HCT116 (cell line): Measurements from ENCODE around the gene MYCBP2.

Experiments
- CTCF ChIP-seq, 3 experiments: fragments of 200-600 bp in 1 of 3; sonication (generic) in 1 of 3; IDR thresholded peaks in 2 of 3; conservative IDR thresholded peaks in 1 of 3; 2 replicates each; pipeline ENCODE4 v1.5.1; 2012 to 2017; ENCODE audit warnings: low read depth in 2 of 3, low read length in 2 of 3, antibody characterized with exemption in 1 of 3, borderline replicate concordance in 1 of 3, control low read depth in 1 of 3, mild to moderate bottlenecking in 1 of 3, mixed read lengths in 1 of 3, mixed run types in 1 of 3, moderate library complexity in 1 of 3; ENCODE audit not compliant: insufficient read depth in 1 of 3
- EZH2 ChIP-seq: fragments of 200-600 bp; sonication (generic); IDR thresholded peaks from 2 replicates; pipeline ENCODE4 v1.6.1; 2017; ENCODE audit warnings: antibody characterized with exemption, mixed run types
- POLR2A ChIP-seq: IDR thresholded peaks from 2 replicates; pipeline ENCODE4 v1.7.0; 2011; ENCODE audit warnings: borderline replicate concordance; ENCODE audit not compliant: insufficient read depth, insufficient read length; ENCODE audit errors: extremely low read depth

GRCh38 chr13:77349365-77349764 lies 22.5 kb upstream of the MYCBP2 start:
- TF ChIP-seq CTCF (IDR thresholded peaks at IDR 0.05 in 2 of 3, conservative IDR thresholded peaks at IDR 0.05 in 1 of 3; ENCODE audit: borderline replicate concordance in 1 of 3, insufficient read depth in 1 of 3, low read depth in 2 of 3, low read length in 2 of 3) (no peak), POLR2A (no peak), EZH2 (no peak)
